ENCODE data around the gene SBNO2.

The SBNO2 gene, protein sequence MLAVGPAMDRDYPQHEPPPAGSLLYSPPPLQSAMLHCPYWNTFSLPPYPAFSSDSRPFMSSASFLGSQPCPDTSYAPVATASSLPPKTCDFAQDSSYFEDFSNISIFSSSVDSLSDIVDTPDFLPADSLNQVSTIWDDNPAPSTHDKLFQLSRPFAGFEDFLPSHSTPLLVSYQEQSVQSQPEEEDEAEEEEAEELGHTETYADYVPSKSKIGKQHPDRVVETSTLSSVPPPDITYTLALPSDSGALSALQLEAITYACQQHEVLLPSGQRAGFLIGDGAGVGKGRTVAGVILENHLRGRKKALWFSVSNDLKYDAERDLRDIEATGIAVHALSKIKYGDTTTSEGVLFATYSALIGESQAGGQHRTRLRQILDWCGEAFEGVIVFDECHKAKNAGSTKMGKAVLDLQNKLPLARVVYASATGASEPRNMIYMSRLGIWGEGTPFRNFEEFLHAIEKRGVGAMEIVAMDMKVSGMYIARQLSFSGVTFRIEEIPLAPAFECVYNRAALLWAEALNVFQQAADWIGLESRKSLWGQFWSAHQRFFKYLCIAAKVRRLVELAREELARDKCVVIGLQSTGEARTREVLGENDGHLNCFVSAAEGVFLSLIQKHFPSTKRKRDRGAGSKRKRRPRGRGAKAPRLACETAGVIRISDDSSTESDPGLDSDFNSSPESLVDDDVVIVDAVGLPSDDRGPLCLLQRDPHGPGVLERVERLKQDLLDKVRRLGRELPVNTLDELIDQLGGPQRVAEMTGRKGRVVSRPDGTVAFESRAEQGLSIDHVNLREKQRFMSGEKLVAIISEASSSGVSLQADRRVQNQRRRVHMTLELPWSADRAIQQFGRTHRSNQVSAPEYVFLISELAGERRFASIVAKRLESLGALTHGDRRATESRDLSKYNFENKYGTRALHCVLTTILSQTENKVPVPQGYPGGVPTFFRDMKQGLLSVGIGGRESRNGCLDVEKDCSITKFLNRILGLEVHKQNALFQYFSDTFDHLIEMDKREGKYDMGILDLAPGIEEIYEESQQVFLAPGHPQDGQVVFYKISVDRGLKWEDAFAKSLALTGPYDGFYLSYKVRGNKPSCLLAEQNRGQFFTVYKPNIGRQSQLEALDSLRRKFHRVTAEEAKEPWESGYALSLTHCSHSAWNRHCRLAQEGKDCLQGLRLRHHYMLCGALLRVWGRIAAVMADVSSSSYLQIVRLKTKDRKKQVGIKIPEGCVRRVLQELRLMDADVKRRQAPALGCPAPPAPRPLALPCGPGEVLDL (N-terminal part only)

DNA sequence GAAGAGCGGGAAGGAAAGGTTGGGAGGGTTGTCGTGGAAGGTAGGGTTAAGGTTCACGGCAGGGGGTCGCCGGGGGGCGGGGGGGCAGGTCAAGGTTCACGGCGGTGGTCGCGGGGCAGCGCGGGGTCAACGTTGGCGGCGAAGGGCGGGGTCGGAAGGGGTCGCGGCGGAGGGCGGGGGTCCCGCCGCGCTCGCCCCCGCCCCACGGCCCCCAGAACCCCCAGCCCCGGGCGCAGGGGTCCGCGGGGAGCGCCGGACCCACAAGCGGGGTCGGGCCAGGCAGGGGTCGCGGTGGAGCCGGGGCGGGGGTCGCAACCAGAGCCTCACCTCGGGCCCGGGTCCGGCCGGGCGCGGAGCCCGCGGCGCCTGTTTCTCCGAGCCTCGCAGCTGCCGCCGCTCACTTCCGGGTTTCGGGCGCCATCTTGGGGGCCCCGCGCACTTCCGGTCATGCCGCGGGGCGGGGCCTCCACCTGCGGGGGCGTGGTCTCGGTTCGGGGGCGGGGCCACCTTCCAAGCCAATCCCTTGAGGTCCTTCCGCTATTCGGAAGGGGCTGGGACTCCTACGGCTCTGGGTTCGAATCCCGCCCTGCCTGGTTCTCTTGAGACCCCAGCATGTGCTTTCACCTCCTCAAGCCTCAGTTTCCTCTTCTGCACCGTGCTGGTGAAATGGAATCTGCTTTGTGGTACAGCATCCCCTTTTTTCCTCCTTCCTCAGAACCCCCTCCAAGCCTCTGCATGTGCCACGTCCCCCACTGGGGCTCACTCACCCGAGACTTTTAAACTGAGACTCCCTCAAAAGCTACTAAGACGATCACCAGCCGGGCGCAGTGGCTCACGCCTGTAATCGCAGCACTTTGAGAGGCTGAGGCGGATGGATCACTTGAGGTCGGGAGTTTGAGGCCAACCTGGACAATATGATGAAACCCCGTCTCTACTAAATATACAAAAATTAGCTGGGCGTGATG is at the start of gene SBNO2:
Gene SBNO2, minus strand, starts transcription at position 424 of the 965 bp plus-strand sequence. CDS start 19,992 bp downstream, outside the sequence.
- peak; percentile 64 for DNase-seq

DNA sequence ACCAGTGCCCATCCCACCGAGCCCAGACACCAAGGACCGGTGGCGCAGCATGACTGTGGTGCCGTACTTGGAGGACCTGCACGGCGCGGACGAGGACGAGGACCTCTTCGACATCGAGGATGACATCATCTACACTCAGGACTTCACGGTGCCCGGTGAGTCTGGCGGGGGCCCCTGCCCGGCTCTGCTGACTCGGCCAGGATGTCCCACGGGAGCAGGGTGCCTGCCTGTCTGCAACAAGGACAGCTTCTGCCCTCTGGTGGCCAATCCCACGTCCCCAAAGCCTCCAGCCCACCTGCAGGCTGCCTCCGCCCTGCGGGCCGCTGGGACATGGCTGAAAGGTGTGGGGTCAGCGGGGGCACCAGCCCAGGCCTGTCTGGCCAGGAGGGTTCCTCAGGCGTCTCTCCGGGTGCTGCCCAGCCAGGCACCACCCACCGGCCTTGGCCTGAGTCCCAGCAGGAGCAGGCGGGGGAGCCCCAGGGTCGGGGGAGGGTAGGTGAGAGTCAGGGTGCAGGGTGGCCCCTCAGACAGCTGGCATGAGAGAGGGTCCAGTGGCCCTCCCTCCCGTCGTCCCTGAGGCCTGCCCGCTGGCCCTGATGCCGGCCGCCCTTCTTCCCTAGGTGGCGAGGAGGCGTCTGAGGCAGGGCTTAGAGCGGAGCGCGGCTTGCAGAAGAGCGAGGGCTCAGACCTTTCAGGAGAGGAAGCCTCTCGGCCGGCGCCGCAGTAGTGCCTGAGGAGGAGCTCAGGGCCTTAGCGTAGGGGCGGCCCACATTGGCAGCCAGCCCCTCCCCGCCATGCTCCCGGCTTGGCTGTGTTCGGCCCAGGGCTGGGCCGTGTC is 49.2 kb upstream of the SBNO2 start:
- no peak for DNase-seq

DNA sequence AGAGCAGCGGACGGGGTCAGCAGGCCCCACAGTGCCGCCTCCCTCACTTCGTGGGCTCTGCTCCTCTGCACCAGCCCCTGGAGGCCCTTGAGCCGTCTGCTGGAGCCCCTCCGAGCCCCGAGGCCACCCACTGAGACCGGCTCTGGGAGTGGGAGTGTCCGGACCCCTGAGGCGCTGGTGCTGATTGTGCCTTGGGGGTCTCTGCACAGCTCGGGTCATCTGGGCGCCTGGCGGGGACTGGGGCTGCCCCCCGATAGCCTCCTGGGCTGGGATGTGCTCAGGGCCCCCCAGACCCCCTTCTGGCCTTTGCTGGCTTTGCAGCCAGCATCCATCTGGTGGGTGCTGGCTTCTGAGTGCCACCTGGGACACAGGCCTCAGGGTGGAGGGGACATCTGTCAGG is 48.3 kb upstream of the SBNO2 start:
- no peak for DNase-seq

DNA sequence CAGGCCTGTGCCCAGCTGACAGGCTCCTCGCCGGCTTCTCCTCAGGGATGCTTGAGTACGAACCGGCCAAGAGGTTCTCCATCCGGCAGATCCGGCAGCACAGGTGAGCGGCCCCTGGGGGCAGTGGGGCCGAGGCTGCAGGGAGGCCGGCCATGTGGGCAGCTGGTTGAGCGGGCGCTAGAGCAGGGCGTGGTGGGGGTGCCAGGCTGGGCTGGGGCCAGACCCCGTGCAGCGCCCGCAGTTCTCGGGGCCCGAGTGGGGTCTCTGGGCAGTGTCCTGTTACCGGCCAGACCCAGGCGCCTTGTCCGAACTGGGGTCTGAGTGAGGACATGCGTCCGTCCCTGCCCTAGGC is 47.8 kb upstream of the SBNO2 start:
- no peak for DNase-seq

DNA sequence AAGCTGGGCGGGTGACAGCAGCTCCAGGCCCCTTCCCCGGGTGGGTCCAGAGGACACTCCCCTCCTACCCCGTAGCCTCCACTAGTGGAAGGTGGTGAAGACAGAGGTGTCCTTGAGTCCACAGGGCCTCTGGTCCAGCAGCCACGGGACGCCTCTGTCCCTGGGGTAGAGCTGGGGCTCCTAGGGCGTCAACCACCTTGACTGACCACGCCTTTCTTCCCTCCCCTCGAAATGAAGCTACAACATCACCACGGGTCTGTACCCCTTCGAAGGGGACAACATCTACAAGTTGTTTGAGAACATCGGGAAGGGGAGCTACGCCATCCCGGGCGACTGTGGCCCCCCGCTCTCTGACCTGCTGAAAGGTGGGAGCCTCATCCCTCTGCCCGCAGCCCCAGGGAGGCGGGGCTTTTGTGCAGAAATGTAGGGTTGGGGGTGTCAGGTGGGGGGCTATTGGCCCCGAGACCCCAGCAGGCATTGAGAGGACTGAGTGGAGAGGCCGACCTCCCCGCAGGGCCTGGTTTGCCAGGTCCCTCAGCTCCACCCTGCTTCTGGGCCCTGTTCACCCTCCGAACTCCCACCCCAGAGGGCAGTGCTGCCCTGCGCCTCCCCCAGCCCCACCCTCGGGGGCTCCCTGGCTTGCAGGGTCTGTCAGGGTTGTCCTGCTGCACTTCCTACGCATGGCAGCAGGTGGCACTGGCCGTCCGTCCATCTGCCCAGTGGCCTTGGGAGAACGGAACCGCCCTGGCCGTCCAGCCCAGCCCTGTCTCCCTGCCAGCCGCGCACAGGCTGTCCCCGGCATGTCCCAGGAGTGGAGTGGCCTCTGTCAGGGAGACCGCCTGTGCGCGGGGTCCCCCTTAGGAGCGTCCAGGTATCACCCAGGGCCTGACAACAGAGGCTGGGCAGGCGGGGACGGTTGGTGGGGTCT is 47.2 kb upstream of the SBNO2 start:
- DNase-seq = no peak

DNA sequence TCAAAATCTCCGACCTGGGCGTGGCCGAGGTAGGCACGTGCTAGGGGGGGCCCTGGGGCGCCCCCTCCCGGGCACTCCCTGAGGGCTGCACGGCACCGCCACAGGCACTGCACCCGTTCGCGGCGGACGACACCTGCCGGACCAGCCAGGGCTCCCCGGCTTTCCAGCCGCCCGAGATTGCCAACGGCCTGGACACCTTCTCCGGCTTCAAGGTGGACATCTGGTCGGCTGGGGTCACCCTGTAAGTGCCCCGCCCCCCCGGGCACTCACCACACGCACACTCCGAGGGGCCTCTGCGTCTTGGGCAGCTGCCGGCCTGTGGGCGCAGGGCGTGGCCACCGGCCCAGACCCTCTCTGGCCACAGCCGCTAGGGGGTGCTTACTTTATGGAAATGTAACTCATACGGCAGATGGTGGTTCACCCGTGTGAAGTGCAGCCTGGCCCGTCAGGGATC is 46.4 kb upstream of the SBNO2 start:
- DNase-seq = no peak

DNA sequence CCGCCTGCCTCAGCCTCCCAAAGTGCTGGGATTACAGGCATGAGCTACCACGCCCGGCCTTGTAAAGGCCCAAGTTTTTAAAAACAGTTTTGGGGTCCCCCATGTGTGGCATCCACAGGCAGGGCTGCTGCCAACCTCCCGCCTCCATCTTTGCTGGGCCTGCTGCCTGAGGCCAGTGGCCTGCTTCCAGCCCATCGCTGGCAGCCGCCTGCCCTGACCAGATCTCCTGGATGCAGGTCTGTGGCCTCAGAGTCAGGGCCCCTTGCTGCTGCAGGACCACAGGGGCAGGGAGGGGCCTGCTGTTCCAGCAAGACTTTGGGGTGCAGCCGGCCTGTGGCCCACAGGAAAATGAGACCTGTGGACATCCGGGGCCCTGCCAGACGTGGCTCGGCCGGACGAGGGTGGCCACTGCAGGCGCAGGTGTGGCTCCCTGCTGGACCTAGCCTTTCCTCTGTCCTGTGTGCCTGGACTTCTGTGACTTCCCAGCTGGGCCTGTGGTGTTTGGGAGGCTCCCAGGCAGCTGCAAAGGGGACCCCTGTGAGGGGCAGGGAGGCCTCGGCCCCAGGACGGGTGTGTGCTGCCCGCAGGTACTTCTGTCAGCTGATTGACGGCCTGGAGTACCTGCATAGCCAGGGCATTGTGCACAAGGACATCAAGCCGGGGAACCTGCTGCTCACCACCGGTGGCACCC is 45.9 kb upstream of the SBNO2 start:
- DNase-seq = no peak

DNA sequence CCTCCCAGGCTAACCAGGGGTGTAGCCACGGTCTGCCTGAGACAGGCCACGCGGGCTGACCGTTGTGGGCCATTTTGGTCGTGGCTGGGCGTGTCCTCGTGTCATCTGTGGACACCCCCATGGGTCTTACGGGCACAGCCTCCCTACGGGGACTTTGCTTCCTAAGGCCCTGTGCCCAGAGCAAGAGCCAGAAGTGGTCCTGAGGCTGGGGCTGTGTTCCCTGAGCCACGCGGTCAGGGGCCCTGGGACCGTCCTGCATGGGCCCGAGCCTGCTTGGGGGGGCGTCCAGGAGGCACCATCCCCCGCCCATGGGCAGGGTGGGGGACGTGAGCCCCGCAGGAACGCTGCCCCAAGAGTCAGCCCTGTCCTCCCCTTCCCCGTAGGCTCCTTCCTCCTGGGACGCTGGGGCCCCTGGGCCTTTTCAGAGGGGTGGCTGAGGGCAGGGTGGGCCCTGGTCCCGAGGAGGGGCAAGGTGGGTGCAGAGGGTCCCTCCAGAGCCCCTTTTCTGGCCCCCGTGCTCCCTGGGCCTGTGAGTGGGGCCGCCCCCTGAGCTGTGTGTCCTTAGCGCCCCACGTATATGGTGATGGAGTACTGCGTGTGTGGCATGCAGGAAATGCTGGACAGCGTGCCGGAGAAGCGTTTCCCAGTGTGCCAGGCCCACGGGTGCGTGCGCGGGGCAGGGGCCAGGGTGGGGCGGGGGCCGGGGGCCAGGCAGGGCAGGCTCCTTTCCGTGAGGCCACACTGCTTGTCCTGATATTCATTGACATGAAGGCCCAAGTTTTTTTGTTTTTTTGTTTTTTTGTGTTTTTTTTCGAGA is 44.9 kb upstream of the SBNO2 start:
- no peak for DNase-seq

DNA sequence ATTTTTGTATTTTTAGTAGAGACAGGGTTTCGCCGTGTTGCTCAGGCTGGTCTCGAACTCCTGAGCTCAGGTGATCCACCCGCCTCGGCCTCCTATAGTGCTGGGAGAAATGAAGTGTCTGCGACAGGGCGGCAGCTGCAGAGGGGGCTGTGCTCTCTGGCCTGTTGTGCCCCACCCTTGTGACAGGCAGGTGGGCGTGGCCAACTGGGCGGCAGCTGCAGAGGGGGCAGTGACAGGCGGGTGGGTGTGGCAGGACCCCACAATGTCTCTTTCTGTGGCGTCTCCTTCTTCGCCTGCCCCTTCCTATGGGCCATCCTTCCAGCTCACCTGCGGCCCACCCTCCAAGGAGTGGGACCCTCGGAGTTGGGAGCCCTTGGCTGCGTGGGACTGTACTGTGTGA is 43.3 kb upstream of the SBNO2 start:
- DNase-seq = no peak

DNA sequence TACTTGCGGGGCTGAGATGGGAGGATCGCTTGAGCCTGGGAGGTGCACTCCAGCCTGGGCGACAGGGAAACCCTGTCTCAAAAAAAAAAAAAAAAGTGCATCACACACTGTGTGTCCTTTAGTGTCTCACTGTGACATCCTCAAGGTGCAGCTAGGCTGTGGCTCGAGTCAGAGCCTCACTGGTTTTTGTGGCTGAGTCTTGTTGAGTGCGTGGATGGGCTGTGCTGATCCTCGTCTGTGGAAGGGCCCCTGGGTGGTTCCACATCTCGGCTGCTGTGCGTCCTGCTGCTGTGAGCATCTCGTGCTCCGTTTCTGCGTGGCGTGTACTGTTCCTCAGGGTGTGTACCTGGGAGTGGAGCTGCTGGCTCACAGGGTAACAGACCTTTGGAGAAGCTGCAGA is 42.7 kb upstream of the SBNO2 start:
- DNase-seq = no peak

DNA sequence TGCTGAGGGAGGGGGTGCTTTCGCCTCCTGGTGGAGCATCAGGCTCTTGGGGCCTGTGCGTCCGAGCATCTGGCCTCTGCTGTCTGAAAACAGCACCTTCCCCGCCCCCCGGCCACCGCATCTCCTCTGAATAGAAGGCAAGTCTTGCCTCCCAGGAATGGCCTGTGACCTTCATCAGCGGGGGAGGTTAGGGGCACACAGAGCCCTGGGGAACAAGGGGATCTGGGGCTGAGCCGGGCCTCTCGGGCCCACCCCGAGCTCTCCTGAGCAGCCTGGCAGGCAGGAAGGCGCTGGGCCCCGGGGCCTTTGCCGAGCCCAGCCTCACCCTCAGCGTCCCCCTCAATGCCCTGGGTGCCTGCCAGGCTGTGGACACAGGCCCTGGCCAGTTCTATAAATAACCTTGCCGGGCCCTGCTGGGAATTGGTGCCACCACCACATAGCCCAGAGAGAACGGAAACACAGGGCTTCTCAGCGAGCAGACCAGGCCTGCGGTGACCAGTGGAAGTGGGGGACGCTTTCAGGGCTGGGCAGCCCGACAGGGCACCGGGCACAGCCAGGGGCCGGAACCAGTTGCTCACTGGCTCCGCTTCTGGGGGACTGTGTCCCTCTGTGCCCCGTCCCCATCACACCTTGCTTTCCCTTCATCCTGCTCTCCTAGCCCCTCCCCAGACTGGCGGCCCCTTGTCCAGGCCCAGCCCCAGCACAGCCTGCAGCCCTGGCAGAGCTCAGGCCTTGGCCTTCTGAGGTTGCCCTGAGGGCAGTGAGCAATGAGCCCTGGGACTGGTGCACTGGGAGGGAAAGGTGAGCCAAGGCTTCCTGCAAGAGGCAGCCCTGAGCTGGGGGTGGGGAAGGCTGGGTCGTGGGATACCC is 41.0 kb upstream of the SBNO2 start:
- no peak for DNase-seq

DNA sequence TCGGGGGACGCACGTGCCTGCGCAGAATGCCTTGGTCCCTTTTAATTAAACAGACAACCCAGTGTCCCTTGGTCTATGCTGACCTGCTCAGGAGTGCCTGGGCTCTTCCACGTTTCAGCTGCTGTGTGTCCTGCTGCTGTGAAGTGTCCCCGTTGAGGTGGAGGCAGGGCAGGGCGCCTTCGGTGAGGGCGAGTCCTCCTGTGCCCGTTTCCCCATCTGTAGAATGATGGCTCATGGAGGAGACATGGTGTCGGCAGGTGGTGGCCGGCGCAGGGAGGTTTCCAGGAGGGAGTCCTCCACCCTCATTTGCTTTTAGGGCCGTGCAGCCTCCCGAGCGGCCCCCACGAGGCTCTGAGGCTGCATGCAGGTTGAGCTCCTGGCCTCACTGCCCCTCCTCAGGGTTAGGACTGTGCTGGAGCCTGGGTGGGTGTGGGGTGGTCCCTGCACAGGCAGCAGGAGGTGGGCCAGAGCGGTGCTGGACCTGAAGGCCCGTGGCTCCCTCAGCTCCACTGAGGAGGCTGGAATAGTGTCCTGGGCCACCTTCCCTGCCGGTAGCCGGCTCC is 40.3 kb upstream of the SBNO2 start:
- DNase-seq = no peak

DNA sequence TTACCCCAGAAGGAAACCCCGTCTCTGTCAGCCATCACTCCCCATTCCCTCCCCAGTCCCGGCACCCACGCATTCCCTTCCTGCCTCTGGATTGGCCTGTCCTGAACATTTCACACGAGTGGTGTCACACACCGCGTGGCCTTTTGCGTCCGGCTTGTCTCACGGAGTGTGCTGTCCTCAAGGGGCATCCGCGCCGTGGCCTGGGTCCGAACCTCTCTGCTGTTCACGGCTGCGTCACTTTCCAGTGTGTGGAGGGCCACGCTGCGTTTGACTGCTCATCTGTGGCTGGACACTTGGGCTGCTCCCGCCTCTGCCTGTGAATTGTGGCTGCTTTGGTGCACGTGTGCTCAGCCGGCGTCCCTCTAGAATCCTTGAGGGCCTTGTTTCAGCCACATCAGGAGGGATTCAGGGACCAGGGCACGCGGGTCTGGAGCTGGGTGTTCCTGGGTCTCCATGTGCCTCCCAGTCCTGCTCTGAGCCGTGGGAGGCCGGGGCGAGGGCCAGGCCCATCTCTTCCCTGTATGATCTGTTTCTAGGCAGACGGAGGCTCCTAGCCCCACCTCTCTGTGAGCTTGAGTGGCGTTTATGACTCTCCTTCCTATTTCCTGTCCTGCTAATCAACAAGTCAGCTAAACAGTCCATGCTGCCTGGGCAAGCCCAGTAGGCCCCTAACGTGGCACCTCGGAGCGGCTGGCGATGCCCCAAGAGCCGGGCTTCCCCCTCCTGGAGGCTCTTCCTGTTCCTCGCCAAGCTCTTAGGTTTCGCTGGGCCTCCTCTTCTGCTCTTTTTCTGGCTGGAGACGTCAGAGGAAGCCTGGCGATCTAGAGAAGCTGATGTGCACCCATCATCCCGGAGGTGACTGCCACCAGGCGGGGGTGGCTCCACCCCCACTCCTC is 39.6 kb upstream of the SBNO2 start:
- no peak for DNase-seq

DNA sequence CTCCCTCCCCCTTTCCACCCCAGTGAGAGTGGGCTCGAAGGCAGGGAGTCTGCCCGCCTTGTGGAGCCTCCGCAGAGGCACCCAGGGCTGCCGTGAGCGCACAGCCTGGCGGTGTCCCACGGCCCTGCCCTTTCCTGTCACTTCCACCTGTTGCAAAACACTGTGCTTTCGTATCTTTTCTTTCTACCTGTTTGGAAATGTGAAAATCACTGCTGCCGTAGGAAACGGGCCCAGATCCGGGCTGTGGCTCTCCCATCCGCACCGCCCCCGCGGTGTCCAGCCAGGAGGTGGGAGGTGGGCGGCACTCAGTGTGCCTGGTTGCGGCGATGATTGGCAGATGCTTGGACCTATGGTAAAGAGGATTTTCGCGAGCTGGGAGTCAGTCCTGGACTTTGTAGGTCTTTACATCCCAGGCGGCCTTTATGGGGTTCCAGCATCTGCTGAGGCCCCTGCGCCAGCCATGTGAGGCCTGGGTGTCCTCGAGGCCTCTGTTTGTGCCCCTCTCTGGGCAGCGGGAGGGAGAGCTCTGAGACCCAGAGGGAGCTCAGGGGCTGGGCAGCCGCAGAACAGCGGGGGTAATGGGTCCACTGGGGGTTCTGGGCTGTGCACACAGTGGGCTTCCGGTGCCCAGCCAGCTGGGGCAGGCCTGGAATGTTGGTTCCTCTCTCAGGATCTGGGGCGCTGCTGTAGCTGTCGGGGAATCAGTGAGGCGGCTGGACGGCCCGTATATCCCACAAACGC is 37.6 kb upstream of the SBNO2 start:
- no peak for DNase-seq

DNA sequence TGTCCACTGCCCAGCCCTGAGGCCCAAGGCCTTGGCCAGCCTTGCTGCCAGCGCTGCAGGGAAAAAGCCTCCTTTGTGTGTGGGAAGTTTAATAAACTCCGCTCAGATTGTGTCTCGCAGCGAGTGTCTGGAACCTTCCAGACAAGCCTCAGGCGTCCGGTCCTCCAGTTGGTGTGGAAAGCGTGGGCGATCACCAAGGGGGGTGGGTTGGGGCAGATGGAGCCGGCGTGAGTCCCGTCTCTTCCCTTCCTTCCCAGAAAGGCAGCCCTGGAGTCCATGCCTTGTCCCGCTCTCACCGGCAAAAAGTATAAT is 36.1 kb upstream of the SBNO2 start:
- DNase-seq = no peak
